HG02642 (cell line): ENCODE data around the gene PNPO.
A peak's percentile ranks its signal among the peaks of the same experiment; 100 is the strongest.

Source experiments
- ATAC-seq: cut with Tn5 transposase; IDR thresholded peaks from one replicate; pipeline ENCODE4 v1.9.1; 2021; ENCODE audit warnings: mild to moderate bottlenecking; ENCODE audit not compliant: unreplicated experiment, poor library complexity

PNPO gene

DNA sequence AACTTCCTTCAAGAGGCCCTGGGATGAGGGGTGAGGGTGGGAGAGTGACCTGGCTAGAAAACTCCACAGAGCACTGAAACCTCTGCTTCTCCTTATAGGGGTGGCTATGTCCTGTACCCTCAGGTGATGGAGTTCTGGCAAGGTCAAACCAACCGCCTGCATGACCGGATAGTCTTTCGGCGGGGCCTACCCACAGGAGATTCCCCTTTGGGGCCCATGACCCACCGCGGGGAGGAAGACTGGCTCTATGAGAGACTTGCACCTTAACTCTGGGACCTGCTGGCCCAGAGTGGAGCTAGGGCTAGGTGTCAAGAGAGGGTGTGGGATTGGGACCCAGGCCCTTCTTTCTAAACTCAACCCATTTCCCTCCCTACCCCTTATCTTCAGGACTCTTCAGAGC, 5.1 kb downstream of the PNPO start:
- no peak for ATAC-seq

DNA sequence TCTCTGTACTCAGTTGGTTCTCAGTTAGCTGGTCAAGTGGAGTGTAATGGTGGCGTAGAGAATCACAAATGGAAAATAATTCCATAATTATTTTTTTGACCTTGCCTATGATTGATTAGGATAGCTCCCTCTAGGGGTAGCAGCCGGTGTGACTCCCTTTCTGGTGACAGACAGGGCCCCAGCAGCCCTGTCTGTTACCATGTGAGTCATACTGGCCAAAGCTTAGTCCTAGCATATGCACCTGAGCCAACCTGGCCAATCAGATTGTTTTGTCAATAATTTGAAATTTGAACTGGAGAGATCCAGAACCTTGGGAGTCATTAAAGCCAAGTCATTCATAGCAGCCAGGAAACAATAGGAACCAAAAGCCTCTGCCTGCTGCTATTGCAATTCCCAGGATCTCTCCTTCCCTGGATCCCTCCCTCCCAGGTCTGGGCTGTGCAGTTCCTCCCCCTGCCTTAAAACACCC, 5.6 kb downstream of the PNPO start:
- peak; percentile 50 for ATAC-seq

DNA sequence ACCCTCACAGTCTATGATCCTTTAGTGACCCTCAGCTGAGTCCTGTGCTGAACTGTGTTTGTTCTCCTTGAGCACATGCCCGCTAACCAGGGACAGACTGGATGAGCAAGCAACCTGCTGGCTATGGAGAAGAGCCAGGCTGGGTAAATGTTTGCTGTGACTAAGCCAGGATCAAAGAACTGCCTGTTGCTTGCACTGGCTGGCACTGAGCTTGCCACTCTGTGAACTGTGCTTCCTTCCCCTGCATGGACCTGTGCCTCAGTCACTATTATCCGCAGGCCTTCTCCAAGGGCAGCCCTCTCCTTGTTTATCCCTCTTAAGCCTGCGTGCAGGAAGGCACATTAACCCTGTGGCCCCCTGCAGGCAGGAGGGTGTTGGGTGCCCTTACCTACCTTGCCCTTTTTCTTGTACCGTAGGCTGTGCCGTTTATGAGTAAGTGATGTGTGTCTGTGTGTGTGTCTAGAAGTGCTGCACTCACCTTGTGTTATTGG, 7.4 kb downstream of the PNPO start:
- ATAC-seq: no peak

DNA sequence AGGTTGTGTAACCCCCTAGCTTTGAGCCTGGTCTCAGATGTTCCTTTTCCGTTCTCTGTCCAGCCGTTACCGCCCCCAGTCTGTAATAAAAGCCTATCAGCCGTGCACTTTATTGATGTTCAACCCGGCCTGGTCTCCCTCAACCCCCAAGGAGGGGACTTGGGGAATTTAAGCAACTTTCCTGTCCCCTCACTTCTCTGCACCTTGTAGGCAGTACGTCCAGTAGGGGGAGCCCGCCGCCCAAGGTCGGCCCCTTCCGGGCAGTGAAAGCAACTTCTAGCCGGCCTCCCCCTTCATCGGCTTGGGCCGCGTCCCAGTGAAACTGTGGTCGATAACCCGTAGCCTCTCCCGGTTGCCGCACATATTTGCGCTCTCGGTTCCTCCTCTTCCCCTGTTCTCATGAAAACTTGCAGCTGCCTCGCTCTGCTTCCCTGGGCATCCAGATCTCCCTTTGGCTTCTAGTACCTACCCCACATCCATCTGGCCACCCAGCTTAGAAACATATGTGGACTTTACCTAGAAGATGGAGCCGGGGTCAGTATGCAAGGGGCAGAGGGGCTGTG, 7.9 kb downstream of the PNPO start:
- peak; percentile 68 for ATAC-seq

DNA sequence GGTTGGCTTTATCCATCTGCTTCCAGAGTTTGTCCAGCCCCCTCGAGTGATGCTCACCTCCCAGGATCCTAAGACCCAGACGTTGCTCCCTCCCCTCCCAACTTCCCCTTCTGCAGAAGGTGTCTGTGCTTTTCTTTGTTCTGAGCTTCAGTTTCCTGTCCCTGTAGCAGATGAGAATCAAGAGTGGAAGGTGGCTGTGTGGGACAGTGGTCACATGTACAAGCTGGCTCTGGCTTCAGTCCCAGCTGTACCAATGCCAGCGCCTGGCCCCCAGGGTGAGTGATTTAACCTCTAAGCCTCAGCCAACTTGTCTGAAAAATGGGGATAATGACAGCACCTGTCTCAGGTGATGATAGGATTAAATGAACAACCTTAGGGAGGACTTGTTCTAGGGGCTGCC, 8.6 kb downstream of the PNPO start:
- peak; percentile 23 for ATAC-seq

DNA sequence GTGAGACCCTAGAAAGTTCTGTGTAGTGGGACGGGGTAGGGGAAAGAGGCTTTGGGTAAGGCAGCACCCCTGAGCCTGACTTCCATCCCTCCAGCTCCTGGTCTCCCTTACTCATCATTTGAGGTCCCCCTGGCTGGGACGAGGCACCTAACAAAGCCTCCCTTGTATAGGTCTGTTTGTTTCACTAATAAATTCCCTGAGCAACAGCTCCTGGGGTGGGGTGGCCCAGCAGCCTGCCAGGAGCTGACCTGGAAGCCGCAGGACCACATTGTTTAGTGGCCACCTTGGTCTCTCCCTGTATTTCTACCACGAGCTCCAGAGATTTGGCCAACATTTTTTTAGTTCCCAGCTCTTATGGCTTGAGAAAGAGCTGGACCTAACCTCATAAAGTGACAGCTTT, 9.1 kb downstream of the PNPO start:
- no peak for ATAC-seq

DNA sequence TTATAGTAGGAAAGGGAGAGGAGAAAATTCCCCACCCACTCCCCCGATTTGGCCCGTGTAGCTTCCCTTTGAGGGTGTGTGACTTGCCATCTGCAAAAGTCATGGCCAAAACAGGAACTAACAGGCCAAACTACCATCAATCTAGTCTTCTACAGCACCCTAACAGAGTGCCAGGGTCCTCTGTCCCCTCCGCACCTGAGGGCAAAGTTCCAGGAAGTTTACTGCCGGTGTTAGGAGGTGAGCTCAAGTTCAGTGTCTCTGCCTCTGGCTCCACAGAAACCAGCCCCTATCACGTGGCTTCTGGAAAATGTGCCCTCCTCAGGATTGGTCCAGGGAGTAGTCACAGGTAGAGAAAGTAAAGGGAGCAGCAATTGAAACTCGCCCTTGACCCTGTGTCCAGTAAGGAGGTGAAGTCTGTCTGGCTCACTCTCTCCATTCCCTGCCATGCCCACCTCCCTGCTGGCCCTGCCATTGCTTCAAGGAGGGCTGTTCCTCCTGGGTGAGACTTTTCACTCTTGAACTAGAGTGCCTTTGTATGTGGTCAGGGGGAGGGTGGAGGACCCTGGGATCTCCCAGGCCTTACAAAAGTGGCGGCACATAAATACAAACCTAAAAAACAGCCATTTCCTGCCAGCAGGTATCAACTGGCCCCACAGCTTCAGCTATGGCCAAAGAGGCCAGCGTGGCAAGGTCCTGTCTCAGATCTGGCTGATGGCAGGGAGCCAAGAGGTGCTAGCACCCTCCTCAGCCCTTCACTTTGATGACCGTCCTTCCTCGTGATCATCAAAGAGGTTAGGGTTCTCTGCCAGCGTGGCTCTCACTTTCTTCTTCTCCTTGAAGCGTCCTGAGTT, 11.0 kb downstream of the PNPO start:
- no peak for ATAC-seq

DNA sequence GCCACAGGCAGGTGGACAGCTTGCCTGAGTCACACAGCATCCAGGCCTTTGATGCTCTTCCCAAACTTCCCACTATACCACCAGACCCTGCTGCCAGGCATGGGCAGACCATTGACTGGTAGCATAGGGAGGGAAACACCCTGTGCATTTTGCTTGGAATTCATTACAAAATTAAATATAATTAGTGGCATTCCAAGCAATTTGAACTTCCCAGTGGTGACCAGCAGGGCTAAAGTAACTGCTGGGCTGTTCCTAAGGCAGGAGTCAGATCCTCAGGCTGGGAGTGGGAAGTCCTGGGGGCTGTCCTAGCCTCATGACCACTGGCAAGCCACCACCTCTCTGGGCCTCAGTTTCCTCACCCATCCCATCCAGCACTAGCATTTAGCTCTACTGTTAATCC, 12.5 kb downstream of the PNPO start:
- no peak for ATAC-seq

DNA sequence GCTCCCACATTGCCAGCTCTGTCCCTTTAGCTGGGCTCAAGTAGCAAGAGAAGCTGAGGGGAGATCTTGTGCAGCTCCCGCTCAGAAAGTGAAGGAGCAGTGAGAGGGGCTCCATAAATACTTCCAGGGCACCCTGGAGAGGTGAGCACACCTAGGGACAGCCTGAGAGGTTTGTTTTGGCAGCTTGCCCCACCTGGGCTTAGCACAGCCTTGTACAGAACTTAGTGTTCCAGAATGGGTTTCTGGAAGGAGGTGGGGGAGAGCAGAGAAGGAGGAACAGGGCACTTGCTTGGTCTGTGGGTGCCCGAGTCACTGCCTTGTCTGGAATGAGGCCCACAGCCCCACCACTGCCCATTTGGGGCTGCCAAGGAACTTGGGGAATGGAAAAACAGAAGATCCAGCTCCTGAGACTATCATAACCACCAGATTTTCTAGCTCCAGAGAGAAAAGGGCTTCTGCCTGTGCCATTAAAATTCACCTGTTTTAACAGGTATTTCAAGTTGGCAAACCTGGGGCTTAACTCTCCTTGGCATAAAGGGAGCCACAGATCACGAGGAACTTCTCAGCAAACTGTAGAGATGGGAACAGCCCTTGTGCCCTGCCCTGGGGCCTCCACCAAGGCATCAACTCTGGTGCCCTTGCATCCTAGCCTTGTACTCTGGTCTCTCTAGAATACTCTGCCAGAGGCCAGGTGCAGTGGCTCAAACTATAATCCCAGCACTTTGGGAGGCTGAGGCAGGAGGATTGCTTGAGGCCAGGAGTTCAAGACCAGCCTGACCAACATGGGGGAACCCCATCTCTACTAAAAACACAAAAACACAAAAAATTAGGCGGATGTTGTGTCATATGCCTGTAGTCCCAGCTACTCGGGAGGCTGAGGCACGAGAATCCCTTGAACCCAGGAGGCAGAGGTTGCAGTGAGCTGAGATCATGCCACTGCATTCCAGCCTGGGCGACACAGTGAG, 14.4 kb downstream of the PNPO start:
- ATAC-seq: no peak

DNA sequence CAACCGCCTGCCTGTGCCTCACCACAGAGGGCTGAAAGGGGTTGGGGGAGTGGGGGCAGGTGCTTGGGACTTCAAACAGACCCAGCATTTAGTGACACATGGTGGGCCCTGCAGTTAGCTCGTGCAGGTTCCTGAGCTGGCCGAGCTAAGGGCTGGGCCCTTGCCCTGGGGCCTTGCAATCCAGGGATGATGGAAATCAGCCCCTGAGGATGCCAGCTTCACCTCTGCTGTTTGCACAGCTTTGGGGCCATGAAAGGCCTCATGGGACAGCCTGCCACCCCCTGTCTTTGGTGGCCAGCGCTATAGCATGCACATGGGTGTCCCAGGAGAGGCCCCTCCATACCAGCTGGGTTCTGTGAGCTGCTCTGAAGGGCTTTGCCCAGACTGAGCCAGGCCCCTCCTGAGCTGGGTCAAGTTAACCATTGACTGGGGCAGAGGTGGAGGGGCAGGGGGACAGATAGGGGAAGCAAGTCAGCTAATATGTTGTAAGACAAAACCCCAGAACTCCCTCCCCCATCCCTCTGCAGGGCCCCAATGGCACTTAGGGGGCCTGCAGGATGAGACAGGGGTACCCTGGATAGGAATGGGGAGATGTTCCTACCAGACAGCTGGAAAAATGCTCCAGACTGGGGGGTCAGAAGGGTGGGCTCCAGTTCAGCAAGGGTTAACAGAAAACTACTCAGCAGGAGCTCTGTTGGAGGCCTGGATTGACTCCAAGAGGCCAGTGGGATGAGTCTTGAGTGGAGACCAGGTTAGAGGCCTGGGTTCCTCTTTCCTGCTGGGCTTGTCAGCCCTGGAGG, 15.6 kb downstream of the PNPO start:
- ATAC-seq: no peak

DNA sequence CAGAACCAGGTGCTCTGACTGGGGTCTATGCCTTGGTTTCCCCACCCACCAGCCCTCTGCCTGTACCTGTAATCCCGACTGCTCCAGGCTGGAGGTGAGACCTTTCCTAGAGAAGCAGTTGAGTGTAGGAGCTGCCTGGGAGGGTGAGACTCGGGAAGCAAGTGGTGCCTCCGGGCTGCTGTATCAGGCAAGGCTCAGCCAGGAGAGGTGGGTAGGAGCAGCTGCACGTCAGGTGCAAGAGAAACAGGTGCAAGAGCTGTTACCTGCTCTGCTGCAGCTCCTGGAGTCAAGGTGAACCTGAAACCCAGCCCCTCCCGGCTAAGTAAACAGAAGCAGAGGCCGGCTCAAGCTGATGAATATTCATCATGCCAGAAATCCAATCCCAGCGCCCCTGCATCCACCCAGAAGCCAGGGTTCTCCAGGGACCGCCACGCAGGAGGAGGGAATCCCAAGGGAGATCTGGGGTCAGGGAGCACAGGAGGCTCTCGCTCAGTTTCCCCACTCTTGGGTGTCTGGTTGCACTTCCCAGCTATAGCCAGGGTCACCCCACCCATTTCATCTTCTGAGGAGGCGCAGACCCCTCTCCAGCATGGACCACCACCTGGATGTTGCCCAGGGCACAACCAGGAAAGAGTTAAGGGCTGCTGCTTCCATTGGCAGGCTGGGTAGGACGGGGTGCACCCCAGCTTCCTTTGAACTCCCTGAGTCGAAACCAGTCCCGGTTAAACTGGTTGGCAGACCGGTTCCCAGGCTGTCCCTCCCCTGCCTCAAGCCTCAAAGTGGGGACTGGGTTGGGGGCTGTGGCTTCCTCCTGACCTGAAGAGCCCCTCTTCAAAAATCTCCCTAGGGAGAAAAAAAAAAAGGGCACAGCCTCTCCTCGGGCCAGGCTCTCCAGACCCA, 16.5 kb downstream of the PNPO start, which contains the start of gene PRR15L:
TSS of gene PRR15L (minus strand) at position 293 of the 900 bp plus-strand sequence. CDS start 4,649 bp downstream, outside the sequence.
- no peak for ATAC-seq

DNA sequence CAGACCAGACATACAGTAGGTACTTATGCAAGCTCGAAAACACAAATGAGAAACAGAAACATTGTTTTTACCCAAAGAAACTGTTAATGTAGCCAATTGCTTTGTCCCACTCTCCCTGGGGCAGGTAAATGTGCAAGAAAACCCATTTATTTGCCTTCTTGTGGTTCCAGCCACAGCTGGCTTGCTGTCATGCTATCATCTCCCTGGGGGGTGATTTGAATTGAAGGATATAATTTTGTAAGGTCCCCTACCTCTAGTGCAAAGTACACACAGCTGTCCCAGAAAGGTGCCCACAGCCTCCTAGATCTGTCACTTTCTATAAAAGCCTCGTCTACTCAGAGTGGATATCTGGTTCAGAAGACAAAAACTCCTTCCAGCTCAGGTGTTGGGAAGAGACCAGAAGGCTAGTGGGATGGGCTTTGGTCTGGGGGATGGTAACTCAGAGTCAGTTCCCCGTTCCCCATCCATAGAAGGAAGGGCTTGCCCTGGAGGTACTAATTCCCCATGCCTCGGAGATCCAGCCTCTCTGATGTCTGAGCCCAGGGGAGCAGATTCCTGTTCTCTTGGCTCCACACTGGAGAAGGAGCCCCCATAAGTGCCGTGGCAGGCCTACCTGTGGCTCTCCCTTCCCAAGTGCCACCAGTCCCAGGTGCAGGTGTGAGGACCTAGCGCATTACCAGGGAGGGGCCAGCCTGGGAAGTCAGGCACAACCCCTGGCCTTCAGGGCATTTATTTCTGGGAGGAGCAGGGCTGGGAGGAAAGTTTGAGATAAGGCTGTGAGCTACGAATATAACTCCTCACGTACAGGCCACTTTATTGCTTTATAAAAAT, 18.7 kb downstream of the PNPO start:
- ATAC-seq: no peak

DNA sequence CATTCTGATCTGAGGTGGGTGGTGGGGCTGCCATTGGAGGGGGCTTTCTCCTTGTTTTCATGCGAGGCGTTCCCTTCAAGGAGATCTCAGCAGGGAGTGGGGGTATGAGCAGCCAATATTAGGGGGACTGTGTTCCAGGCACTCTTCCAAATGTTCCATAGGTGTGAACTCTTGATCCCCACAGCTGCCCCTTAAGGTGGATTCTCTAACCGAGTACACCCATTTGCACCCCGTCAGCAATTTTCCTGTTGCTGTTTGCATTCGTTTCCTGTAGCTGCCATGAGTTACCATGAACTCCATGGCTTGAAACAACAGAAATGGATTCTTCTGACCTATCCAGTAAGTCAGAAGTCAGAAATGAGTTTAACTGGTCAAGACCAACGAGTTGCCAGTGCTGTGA, 20.0 kb downstream of the PNPO start:
- ATAC-seq: no peak

DNA sequence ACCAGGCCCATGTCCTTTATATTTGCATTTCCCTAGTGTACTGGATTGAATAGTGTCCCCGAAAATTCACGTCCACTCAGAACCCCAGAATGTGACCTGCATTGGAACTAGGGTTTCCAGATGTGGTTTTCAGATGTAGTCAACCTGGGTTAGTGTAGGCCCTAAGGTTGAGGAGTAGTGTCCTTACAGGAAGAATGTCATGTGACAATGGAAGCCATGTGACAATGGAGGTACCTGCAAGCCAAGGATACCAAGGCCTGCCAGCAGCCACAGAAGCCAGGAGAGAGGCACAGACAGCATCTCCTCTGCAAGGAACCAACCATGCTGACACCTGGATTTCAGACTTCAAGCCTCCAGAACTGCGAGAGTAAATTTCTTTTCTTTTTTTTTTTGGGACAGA, 21.5 kb downstream of the PNPO start:
- no peak for ATAC-seq

DNA sequence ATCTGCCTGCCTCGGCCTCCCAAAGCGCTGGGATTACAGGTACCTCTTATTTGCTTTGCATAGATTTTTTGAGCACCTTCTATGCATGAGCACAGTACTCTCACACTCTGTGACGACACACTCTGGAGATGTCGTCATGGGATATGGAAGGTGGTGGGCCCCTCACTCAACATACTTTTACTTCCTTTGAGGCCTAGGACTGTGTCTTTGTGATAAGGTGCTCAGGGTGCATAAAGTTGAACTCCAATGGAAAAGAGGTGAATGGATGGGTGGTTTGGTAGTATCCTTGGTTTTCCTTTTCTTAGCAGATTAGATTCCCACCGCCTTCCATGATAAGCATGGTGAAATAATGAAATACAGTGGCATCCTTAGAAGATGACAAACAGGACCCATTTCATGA, 23.5 kb downstream of the PNPO start:
- ATAC-seq: no peak

DNA sequence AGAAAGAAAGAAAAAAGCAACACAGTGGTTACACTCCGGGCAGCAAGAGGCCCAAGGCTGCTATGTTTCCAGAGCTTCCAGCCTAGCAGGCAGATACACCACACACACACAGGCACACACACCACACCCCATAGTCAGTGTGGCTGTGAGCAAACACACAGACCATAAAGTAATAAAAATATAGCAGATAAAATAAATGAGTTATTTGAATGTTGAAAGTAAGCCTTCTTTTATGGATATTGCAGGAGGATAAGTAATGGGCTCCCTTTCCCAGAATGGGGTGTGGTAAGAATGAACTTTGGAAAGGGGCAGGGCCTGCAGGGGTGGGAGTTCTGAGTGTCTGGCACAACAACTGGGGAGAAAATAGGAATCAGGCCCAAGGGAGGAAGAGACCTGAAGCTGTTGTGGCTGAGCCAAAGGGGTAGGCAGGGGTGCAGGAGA, 24.7 kb downstream of the PNPO start:
- no peak for ATAC-seq

DNA sequence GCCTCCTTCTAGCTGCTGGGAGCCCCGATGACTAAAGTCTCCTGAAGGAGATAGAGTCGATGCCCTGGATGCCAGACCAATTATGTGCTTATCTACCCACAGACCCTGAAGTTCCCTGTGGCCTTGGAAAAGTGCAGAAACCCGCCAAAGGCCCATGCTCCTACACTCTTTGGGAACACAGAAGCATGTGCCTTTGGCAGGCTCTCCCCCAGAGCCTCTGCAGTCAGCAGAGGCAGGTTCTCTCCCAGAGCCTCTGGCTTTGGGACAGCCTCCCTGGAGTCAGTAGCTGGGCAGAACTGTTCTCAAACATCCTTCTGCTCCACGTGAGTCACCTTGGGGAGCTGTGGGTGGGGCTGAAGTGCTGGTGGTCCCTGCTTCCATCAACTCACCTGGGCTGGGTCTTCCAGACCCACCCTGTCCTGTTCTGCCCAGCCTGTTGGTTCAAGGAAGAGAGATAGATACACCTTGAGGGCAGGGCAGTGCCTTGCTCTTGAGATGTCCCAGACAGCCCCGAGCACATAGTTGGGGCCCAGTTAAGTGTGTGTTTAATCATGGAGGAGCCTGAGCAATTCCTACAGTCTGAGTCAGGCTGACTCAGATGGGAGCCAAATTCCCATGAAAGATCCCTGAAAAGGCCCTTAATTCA, 26.4 kb downstream of the PNPO start:
- no peak for ATAC-seq
